HG02840 (cell line): Measurements from ENCODE around the gene XRCC1.

ENCODE experiments used
- ATAC-seq: cut with Tn5 transposase; IDR thresholded peaks from one replicate; pipeline ENCODE4 v1.9.1; 2021; ENCODE audit warnings: mild to moderate bottlenecking, moderate library complexity, moderate number of reproducible peaks; ENCODE audit not compliant: unreplicated experiment, low FRiP score

XRCC1 gene

DNA sequence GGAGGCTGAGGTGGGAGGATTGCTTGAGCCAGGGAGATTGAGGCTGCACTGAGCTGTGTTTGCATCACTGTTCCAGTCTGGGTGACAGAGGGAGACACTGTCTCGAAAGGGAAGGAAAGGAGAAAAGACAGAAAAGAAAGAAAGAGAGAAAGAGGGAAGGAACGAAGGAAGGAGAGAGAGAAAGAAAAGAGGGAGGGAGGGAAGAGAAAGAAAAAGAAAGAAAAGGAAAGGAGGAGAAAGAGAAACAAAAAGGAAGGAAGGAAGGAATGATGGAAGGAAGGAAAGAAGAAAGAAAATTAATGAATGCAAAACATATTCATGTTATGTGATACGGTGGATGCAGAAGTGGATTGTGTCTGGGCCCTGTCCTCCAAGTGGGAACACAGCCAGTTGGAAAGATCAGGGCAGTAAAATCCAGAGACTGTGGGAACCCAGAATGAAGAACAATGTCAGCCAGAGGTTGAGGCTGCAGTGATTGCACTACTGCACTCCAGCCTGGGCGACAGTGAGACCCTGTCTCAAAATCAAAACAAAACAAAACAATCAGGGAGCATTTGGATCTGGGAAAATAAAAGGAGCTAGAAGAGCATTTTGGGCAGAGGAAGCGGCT, 77.0 kb downstream of the XRCC1 start:
- ATAC-seq = no peak

DNA sequence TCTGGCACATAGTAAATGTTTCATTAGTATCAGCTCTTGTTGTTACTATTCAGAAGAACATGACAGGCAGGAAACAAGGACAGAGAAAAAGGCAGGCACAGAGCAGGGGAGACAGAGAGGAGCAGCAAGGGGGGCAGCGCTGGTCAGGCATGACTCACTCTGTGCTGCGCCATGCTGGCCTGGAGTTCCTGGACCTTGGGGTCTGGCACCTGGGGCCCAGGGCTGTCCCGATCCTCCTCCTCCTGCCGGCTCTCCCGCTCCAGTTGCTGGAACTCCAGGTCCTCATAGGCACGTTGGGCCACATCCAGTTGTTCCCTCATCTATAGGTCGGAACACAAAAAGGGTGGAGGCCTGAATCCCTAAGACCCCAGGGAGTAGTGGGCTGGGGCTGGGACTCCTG, 78.4 kb downstream of the XRCC1 start:
- no peak for ATAC-seq

DNA sequence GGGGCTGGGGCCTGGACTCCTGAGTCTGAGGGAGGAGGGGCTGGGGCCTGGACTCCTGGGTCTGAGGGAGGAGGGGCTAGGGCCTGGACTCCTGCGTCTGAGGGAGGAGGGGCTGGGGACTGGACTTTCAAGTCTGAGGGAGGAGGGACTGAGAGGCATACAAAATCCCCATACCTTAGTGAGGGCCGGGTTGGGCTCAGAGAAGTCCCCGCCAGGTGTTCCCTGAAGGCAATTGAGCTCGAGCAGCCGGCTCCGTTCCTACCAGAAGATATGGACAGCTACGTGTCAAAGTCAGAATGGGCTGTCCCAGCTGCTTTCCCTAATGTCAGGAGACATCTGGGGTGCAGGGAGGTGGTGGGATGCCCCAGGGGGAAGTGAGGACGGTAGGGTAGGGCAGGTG, 80.2 kb downstream of the XRCC1 start:
- ATAC-seq = no peak
